Measurements from ENCODE around the gene RNF150. TPM values are rescaled to one million over a fixed set of nuclear protein-coding genes. Genes with fewer than 3 reads are reported as not detected.
A peak's percentile ranks its signal among the peaks of the same experiment; 100 is the strongest.

The RNF150 gene
- total RNA-seq, 4 donors from 2014 or later, result 33.1 to 53.3 (median 43.6) TPM

DNA sequence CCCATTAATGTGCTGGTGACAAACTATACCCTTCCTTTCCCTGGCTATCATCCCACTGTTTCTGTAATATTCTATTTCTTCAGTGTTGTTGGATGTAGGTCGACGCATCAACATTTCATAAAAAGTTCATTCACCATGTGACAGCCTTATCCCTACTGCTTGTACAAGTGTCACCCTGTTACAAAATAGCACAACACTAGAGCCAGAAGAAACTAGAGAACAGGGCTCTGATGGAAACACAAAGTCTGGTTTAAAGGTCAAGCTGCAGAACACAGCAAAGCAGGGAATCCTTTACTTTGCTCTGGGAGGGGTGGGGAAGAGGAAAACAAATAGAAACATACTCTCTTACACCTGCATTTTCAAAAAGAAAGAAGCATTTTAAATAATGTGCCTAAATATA is 245.8 kb downstream of the RNF150 start:
- peaks cover 0 to 4% (median 0%) of the 10 kb centered on the region in 4 donors for H3K9me3 ChIP-seq
- peaks cover 0 to 14% (median 9%) of the 10 kb centered on the region in 4 donors for H3K4me1 ChIP-seq
- H3K27ac ChIP-seq (replicated peaks in 1 of 4), result no peak overlapping the region
- H3K36me3 ChIP-seq, result no peaks in the 10 kb centered on the region
- no peaks in the 10 kb centered on the region for H3K27me3 ChIP-seq
- DNase-seq (ENCODE audit: extremely low spot score), result peak; percentile 47
- 83% methylated on average over 2 of the region's 2 CpGs for WGBS
- no peak overlapping the region for H3K4me3 ChIP-seq
- intact Hi-C loops (cut with DNase I), result no loop called here
- TF ChIP-seq CTCF (IDR thresholded peaks at IDR 0.05), result no peak

- Histone ChIP-seq H3K9me3 (peaks cover 0 to 4% (median 0%) of the 10 kb centered on the region in 4 donors), H3K27ac (replicated peaks in 1 of 4) (no peak overlapping the region), H3K36me3 (no peaks in the 10 kb centered on the region), H3K4me3 (no peak overlapping the region), H3K27me3 (no peaks in the 10 kb centered on the region), H3K4me1 (peaks cover 0 to 14% (median 9%) of the 10 kb centered on the region in 4 donors)
- intact Hi-C loops (cut with DNase I), result loop anchor here (5.0 kb wide), 1 partner anchor 248 kb away; the partner anchor contains the start of gene RNF150
- peak; percentile 89 for DNase-seq (ENCODE audit: extremely low spot score)
- 50% methylated on average over 4 of the region's 4 CpGs for WGBS
- TF ChIP-seq CTCF (IDR thresholded peaks at IDR 0.05) (peak; percentile 57 to 61 (median 59)), EP300 (IDR thresholded peaks at IDR 0.05) (no peak), POLR2A (IDR thresholded peaks at IDR 0.05; ENCODE audit: low read depth) (no peak), POLR2AphosphoS5 (IDR thresholded peaks at IDR 0.05) (peak in 1 of 2 donors; percentile 33)
These were observed 248.7 kb downstream of the RNF150 start for GRCh38 chr4:140884431-140885058.

DNA sequence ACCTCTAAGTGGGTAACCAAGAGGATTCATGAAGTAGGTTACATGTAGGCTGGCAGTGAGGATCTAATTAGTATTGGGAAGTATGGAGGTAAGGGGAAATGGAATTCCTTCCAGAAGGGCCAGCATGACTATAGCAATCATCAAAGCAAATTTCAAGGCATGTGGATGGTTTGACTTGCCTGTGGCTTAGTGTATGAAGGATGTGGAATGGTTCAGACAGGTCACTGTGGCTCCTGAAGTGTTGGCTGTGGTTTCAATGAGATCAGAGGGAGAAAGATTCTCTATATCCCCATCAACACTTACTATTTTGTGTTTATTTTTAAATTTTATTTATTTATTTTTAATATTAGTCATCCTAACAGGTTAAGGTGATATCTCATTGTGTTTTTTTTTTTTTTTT is 255.5 kb downstream of the RNF150 start:
- TF ChIP-seq EP300 (IDR thresholded peaks at IDR 0.05) (no peak), POLR2AphosphoS5 (IDR thresholded peaks at IDR 0.05) (no peak), POLR2A (IDR thresholded peaks at IDR 0.05; ENCODE audit: low read depth) (no peak)
- H3K27me3 ChIP-seq, result no peaks in the 10 kb centered on the region
- no peak overlapping the region for H3K27ac ChIP-seq (replicated peaks in 1 of 4)
- H3K36me3 ChIP-seq, result no peaks in the 10 kb centered on the region
- H3K4me3 ChIP-seq, result no peak overlapping the region
- no peaks in the 10 kb centered on the region for H3K9me3 ChIP-seq
- peaks cover 0 to 18% (median 16%) of the 10 kb centered on the region in 4 donors for H3K4me1 ChIP-seq
- peak; percentile 17 for DNase-seq (ENCODE audit: extremely low spot score)
- intact Hi-C loops (cut with DNase I), result no loop called here

- intact Hi-C loops (cut with DNase I), result no loop called here
- H3K36me3 ChIP-seq, result no peaks in the 10 kb centered on the region
- WGBS, result 74% methylated on average over 3 of the region's 3 CpGs
- H3K4me3 ChIP-seq, result no peak overlapping the region
- DNase-seq (ENCODE audit: extremely low spot score), result peak; percentile 31
- H3K4me1 ChIP-seq, result peaks cover 0 to 18% (median 16%) of the 10 kb centered on the region in 4 donors
- no peak for TF ChIP-seq EP300 (IDR thresholded peaks at IDR 0.05)
- TF ChIP-seq POLR2A (IDR thresholded peaks at IDR 0.05; ENCODE audit: low read depth), result no peak
- no peak for TF ChIP-seq POLR2AphosphoS5 (IDR thresholded peaks at IDR 0.05)
- TF ChIP-seq CTCF (IDR thresholded peaks at IDR 0.05), result no peak
- no peaks in the 10 kb centered on the region for H3K27me3 ChIP-seq
- no peaks in the 10 kb centered on the region for H3K9me3 ChIP-seq
- H3K27ac ChIP-seq (replicated peaks in 1 of 4), result no peak overlapping the region
These were observed 256.5 kb downstream of the RNF150 start for GRCh38 chr4:140876615-140877364.

DNA sequence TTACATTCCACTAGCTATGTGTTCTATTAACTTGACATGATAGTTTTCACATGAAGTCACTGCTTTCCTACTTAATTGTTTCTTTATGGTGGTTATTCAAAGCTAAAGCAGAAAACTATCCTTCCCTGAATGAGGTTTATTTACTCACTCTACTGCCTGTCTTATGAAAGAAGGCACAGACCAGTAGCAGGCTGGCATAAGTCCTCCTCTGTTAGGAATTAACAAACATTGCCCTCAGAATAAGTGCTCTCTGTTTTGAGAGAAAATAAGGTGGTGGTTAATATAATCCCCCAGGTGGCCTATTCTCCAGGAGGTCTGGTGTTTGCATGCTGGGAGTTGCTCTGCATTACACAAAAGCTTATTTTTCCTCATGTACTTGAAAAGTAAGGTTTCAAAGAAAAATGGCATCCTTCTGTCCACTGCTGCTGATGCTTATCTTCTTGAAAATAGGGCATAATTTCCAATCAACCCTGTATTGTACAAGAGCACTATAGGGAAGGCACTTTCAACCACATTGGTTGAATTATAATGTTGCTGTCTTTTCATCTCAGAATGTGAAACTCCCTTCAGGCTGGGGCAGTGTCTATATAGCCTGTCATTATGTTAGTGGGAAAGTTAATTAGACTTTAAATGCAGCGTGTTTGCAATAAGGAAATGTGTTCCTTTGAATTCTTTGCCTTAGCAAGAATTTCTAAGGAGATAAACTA is 257.4 kb downstream of the RNF150 start:
- DNase-seq (ENCODE audit: extremely low spot score), result peak; percentile 24
- TF ChIP-seq CTCF (IDR thresholded peaks at IDR 0.05) (no peak), POLR2AphosphoS5 (IDR thresholded peaks at IDR 0.05) (no peak), POLR2A (IDR thresholded peaks at IDR 0.05; ENCODE audit: low read depth) (no peak), EP300 (IDR thresholded peaks at IDR 0.05) (no peak)
- intact Hi-C loops (cut with DNase I), result no loop called here
- WGBS, result 74% methylated on average over 1 of the region's 1 CpG
- no peak overlapping the region for H3K27ac ChIP-seq (replicated peaks in 1 of 4)
- no peak overlapping the region for H3K4me3 ChIP-seq
- no peaks in the 10 kb centered on the region for H3K36me3 ChIP-seq
- peaks cover 0 to 26% (median 20%) of the 10 kb centered on the region in 4 donors for H3K4me1 ChIP-seq
- no peaks in the 10 kb centered on the region for H3K9me3 ChIP-seq
- H3K27me3 ChIP-seq, result no peaks in the 10 kb centered on the region
